ENCODE measurements around the gene PCGF2. TPM values are rescaled to one million over a fixed set of nuclear protein-coding genes. Genes with fewer than 3 reads are reported as not detected.

Gene PCGF2
- total RNA-seq, 1 donor from 2014 or later: 56.1 TPM

DNA sequence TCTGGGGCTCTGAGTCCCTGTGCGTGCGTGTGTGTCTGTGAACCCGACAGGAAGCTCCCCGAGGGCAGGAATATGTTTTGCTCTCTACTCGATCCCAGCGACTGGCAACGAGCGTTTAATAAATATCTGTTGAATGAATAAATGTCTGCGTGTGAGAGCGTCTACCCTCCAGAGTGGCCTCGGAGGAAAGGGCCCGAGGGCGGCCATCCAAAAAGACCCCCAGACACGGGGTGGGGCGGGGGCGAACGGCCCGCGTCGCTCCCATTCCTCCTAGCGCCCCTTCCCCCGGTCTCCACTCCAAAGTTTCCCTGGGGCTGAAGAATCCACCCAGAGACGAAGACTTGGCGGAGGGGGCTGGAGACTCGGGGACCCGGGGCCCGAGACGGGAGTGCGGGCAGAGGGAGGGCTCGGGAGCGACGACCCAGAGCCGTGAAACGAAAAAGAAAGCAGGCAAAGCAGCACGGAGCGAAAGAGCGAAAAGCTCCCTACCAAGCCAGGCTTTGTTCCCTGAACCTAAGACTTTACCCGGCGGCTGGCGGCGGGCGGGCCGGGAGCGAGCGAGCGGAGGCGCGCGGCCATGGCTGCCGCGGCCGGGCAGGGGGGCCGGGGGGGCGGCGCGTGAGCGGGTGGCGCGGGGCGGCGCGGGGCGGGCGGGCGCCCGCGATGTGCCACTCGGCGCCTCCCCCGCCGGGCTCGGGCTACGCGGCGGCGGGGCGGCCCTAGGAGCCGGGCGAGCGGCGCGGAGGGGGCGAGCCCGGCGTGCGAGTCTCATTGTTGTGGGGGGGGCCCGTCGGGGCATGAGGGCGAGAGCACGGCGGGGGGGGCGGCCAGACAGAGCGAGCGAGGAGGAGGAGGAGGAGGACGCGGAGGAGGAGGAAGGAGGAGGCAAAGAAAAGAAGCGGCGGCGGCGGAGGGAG, 43.3 kb downstream of the PCGF2 start, which contains the start of gene MLLT6:
Gene MLLT6 (plus strand): TSS at position 668 of the 917 bp plus-strand sequence. CDS start 360 bp downstream, outside the sequence.
- peaks cover 53% of the 10 kb centered on the region for H3K4me1 Mint-ChIP-seq (ENCODE audit: low read depth)
- H3K4me3 Mint-ChIP-seq (ENCODE audit: unreplicated experiment): peak within 1 kb of the TSS; percentile 87
- TF ChIP-seq, protein P1, sequence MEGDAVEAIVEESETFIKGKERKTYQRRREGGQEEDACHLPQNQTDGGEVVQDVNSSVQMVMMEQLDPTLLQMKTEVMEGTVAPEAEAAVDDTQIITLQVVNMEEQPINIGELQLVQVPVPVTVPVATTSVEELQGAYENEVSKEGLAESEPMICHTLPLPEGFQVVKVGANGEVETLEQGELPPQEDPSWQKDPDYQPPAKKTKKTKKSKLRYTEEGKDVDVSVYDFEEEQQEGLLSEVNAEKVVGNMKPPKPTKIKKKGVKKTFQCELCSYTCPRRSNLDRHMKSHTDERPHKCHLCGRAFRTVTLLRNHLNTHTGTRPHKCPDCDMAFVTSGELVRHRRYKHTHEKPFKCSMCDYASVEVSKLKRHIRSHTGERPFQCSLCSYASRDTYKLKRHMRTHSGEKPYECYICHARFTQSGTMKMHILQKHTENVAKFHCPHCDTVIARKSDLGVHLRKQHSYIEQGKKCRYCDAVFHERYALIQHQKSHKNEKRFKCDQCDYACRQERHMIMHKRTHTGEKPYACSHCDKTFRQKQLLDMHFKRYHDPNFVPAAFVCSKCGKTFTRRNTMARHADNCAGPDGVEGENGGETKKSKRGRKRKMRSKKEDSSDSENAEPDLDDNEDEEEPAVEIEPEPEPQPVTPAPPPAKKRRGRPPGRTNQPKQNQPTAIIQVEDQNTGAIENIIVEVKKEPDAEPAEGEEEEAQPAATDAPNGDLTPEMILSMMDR (IDR thresholded peaks at IDR 0.05): no peak
- H3K27me3 Mint-ChIP-seq (ENCODE audit: low read depth): no peaks in the 10 kb centered on the region
- H3K9me3 Mint-ChIP-seq (ENCODE audit: low read depth): no peaks in the 10 kb centered on the region
- H3K36me3 Mint-ChIP-seq (ENCODE audit: low read depth): peaks cover 5% of the 10 kb centered on the region
- H3K27ac Mint-ChIP-seq (ENCODE audit: unreplicated experiment): peak within 1 kb of the TSS; percentile 90
- no peak for DNase-seq (ENCODE audit: low spot score)

- H3K27me3 Mint-ChIP-seq (ENCODE audit: low read depth): no peaks in the 10 kb centered on the region
- H3K36me3 Mint-ChIP-seq (ENCODE audit: low read depth): no peaks in the 10 kb centered on the region
- peaks cover 57% of the 10 kb centered on the region for H3K4me1 Mint-ChIP-seq (ENCODE audit: low read depth)
- H3K4me3 Mint-ChIP-seq (ENCODE audit: unreplicated experiment): peak overlapping the region; percentile 83
- TF ChIP-seq, protein P1 (IDR thresholded peaks at IDR 0.05): no peak
- no peak for DNase-seq (ENCODE audit: low spot score)
- H3K27ac Mint-ChIP-seq (ENCODE audit: unreplicated experiment): peak overlapping the region; percentile 90
- no peaks in the 10 kb centered on the region for H3K9me3 Mint-ChIP-seq (ENCODE audit: low read depth)
Observed at GRCh38 chr17:38703742-38704605, 44.2 kb downstream of the PCGF2 start.

DNA sequence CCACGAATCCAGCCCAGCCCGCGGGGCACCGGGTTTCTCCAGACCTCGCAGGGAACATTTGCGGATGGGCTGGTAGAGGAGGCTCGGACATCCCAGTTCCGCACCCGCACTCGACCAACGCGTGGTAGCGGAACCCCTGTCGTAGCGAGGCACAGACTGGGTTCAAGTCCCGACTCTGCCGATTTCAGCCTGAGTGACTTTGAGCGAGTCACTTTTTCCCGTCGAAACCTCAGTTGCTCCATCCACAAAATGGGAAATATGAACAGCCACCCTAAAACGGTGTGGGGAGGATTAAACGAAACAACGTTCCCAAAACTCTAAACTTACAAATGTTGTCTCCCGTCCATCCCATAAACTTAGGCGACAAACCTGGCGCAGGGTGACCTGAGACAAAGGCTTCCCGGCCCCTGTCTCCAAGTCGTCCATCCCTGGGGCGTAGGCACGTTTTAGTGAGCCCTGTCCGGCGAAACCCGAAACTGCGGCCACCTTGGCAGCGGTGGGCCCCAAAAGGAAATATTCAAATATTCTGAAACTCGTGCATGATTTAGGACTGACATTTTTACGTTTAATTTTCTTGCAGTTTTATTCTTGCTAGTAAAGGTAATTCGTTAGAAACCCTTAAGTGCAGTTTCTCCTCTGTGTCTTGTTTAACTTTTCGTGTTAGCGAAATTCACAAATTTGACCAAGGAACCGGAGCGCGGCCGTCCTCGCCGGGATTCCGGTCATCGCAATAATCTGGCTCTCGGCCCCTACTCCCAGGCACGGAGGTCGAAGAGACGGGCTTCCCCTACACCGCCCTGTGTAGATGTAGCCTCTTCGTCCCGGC, 45.0 kb downstream of the PCGF2 start:
- peaks cover 57% of the 10 kb centered on the region for H3K4me1 Mint-ChIP-seq (ENCODE audit: low read depth)
- peak overlapping the region; percentile 83 for H3K4me3 Mint-ChIP-seq (ENCODE audit: unreplicated experiment)
- H3K27me3 Mint-ChIP-seq (ENCODE audit: low read depth): peaks cover under 1% of the 10 kb centered on the region
- H3K36me3 Mint-ChIP-seq (ENCODE audit: low read depth): no peaks in the 10 kb centered on the region
- no peaks in the 10 kb centered on the region for H3K9me3 Mint-ChIP-seq (ENCODE audit: low read depth)
- peak overlapping the region; percentile 81 for H3K27ac Mint-ChIP-seq (ENCODE audit: unreplicated experiment)
- TF ChIP-seq, protein P1 (IDR thresholded peaks at IDR 0.05): no peak
- no peak for DNase-seq (ENCODE audit: low spot score)

DNA sequence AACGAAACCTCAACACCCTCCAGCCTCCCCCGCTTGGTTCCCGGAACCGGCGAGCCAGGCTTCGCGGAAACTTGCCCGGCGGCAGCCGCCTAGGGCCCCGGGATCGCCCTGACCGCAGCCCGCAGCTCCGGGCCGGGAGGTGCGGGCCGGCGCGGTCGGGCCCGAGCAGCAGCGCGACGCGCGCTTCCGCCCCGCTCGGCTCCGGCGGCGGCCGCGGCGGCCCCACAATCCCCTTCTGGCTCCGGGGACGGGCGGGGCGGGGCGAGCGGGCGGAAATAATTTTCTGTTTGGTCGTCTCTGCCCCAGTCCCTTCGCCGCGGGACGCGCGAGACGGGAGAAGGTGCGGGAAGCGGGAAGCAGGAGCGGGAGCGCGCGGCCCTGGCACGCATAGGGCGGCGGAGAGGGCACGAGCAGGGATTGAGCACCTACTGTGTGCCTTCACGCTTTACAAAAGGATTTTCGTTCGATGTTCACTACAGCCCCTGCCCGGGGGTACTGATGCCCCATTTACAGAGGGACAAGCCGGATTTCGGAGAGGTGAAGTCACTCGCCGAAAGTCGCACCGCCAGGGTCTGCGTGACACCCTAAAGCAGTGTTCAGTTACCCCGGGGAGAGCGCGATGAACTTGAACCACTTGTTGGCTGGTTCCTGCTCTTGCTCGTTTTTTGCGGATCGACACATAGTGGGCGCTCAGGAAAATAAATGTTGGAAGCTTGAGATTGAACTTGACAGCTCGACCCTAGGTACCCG, 45.8 kb downstream of the PCGF2 start:
- DNase-seq (ENCODE audit: low spot score): no peak

More for the DNA sequence above, 45.8 kb downstream of the PCGF2 start:
- peaks cover 5% of the 10 kb centered on the region for H3K27me3 Mint-ChIP-seq (ENCODE audit: low read depth)
- peak overlapping the region; percentile 83 for H3K4me3 Mint-ChIP-seq (ENCODE audit: unreplicated experiment)
- H3K27ac Mint-ChIP-seq (ENCODE audit: unreplicated experiment): peak overlapping the region; percentile 81
- no peaks in the 10 kb centered on the region for H3K9me3 Mint-ChIP-seq (ENCODE audit: low read depth)
- H3K36me3 Mint-ChIP-seq (ENCODE audit: low read depth): no peaks in the 10 kb centered on the region
- peaks cover 53% of the 10 kb centered on the region for H3K4me1 Mint-ChIP-seq (ENCODE audit: low read depth)
- TF ChIP-seq, protein P1 (IDR thresholded peaks at IDR 0.05): no peak

Data from chondrocyte (in vitro differentiated cells).